Thyroid gland (tissue), 4 donors: ENCODE results near the gene PLXDC2.

Experiments
- CTCF ChIP-seq, 6 experiments: fragments of 200-600 bp in 3 of 6; fragments of 450-650 bp in 3 of 6; sonication (generic) in 3 of 6; IDR thresholded peaks; one replicate each; pipeline ENCODE4 v1.5.1; 2016 to 2019; ENCODE audit warnings: antibody characterized with exemption in 6 of 6, mild to moderate bottlenecking in 2 of 6, inconsistent platforms in 1 of 6, moderate library complexity in 1 of 6
- POLR2A ChIP-seq, 2 donors: fragments of 450-650 bp; IDR thresholded peaks; one replicate each; pipeline ENCODE4 v1.6.1; 2017; ENCODE audit warnings: antibody characterized with exemption in 2 of 2, mild to moderate bottlenecking in 2 of 2, moderate library complexity in 1 of 2

GRCh38 chr10:19888061-19888660, 71.9 kb downstream of the PLXDC2 start:
- TF ChIP-seq CTCF (IDR thresholded peaks at IDR 0.05) (no peak), POLR2A (IDR thresholded peaks at IDR 0.05) (no peak)
